Left renal pelvis (tissue), 4 donors: Measurements from ENCODE around the gene SFRP4. TPM values are rescaled to one million over a fixed set of nuclear protein-coding genes. Genes with fewer than 3 reads are reported as not detected.
"Not testable (repeated sequence)": the region's sequence is repeated elsewhere in the genome, so short reads cannot be mapped to it uniquely, and the experiment has no call there.

Experiments
- DNase-seq, 4 donors: peaks; one replicate each; pipeline ENCODE4 v3.0.0-alpha.2; 2013; ENCODE audit warnings: low read depth in 4 of 4, low spot score in 3 of 4
- polyA plus RNA-seq, 4 donors: library from polyadenylated mRNA; unstranded; fragments of 120-200 nt; gene quantifications; one replicate each; pipeline ENCODE4 v1.2.1, GENCODE V29; 2013; ENCODE audit not compliant: insufficient read length in 4 of 4

Gene SFRP4
- polyA plus RNA-seq: 10 to 100 TPM in 1 of 4 donors, 1 to 10 TPM in 3; 1.8 to 87.3 (median 4.3) TPM

- DNase-seq: peak in 3 of 4 donors; percentile 44 to 55 (median 55)
Observed at GRCh38 chr7:37916673-37917660, at the start of gene SFRP4. SFRP4 (minus strand) TSS chr7:37916817; CDS start chr7:37916537, 280 bp downstream.

DNA sequence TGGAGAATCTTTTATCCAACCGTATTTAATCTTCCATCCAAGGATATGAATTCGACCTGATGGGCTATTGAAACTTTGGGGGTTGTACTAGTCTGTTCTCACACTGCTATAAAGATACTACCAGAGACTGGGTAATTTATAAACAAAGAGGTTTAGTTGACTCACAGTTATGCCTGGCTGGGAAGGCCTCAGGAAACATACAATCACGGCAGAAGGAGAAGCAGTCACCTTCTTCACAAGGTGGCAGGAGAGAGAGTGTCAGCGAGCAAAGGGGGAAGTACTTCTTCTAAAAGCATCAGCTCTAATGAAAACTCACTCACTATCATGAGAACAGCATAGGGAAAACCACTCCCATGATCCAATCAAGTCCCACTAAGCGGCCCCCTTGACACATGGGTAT is 47.6 kb upstream of the SFRP4 start:
- DNase-seq: no peak

DNA sequence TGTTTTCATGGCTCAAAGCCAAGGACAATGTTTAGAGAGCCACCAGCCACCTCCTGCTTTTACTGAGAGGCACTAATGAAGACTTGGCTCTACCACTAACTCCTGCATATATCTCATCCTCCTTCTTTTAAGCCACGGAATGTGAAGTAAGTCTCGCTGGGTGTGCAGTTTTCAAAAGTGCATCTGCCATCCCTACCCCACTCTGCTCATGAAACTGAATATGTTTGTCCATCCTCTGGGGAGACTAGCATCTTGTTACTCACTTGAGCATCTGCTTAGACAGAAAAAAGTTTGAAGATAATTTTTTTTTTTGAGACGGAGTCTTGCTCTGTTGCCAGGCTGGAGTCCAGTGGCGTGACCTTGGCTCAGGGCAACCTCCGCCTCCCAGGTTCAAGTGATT is 44.6 kb upstream of the SFRP4 start:
- no peak for DNase-seq

GRCh38 chr7:37960483-37960882 is 43.9 kb upstream of the SFRP4 start:
- no peak for DNase-seq

DNA sequence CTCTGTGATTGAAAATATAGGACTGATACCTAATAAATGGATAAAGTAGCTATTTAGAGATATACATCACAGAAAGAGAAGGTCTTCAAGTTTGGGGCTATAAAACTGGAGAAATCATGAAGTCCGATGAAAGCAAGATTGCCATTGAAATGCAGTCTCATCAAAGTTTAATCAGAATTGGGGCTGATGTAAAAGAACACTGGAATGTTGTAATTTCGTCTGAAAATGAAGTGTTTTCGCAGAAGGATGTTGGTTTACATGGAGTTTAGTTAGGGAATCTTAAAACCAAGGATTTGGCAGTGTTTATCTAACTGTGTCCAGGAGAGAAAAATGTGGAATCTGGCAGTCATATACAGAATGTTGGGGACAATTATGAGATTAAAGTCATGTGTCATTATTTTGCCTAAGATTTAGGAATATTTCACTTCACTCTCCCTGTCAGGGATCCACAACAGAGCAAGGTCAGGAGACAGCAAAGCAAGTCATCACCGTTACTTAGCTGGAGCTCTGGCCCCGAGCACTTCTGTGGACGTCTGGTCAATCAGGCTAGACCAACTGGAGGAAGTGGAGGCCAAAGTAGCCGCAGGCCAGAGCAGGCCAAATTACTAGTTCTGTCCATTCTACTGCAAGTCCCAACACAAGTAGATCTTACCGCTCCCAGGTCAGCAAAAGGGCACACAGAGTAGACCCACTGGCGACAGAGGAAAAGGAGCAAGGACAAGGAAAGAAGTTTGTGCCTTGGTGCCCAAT is 40.8 kb upstream of the SFRP4 start:
- DNase-seq: no peak

- no peak for DNase-seq
Observed at GRCh38 chr7:37956791-37957190, 40.2 kb upstream of the SFRP4 start.

- DNase-seq: not testable (repeated sequence)
Observed at GRCh38 chr7:37954217-37954616, 37.6 kb upstream of the SFRP4 start.

- no peak for DNase-seq
Observed at GRCh38 chr7:37952240-37952639, 35.6 kb upstream of the SFRP4 start.

GRCh38 chr7:37947941-37948210 is 31.3 kb upstream of the SFRP4 start:
- DNase-seq: no peak

- DNase-seq: no peak
Observed at GRCh38 chr7:37947138-37947940, 30.7 kb upstream of the SFRP4 start.

GRCh38 chr7:37945336-37945735 is 28.7 kb upstream of the SFRP4 start:
- no peak for DNase-seq

GRCh38 chr7:37944737-37945054 is 28.1 kb upstream of the SFRP4 start:
- no peak for DNase-seq

GRCh38 chr7:37943905-37944736 is 27.5 kb upstream of the SFRP4 start:
- DNase-seq: no peak

DNA sequence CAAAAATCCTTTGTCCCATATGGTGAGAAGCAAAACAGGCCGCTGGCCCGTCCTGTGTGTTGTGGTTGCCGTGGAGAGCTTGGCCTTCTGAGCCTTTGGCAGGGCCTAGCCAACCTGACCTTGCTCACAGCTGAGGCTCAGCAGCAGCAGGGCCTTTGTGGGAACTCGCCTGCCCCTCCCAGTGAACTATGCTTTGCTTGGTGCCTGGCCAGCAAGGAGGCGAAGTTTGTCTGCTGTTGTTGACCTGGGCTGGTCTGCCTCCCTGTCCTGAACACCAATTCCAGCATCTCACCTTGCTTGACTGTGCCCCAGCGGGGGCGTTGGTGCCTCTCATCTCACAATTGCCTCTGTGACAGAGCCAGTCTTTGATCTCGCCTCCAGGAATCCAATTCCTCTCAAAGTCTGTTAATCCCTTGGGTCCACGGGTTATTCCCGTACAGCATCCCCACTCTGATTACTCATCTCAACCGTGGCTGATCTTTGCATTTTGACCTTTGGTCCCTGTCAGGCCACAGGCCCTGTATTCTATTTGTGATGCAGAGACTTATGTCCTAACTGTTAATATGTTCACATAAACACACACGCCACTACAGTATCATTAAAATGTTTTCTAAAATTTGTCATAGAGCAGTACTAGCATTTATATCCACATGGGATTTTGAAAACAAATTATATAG is 26.5 kb upstream of the SFRP4 start:
- DNase-seq: no peak

DNA sequence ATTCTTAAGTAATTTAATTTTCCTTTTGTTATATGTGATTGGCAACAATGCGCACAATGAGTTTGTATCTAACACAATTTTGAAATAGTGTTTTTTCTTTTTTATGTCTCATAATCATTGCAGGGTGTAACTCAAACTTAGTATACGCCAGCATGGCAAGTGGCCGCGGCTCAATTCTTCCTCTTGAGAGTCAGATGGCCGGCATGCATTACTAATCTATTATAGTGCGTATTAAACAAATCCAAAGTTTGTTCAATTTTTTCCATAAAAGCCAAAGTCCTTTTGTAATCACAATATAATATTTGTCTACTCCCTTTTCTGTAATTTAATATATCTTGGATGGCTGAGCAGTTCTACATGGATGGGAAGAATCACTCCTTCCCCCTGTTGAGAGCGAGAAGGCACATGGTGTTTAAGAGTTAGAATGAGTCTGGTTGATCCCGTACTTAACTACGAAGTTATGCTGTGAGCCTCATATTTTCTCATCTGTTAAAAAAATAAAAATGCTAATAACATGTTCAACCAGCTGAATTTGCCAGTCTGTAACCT is 16.5 kb upstream of the SFRP4 start:
- no peak for DNase-seq

DNA sequence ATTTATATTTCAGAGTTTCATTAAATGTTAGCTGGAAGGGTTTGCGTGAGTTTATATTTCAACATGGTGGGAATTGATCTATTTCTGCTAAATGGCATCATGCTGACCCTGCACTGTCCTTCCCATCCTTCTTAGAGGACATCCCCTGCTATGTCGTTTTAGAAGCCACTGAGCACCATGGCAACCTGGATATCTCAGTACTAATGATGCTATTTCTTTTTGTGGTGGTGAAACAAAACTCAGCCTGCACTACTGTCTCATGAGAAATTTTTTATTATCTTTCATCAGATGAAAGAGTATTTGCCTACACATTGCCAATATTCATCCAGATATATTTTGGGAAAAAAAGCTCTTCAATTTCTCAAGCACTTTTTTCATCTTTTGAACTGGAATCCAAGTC is 15.9 kb upstream of the SFRP4 start:
- DNase-seq: no peak

GRCh38 chr7:37930226-37930948 is 13.8 kb upstream of the SFRP4 start:
- DNase-seq: no peak

DNA sequence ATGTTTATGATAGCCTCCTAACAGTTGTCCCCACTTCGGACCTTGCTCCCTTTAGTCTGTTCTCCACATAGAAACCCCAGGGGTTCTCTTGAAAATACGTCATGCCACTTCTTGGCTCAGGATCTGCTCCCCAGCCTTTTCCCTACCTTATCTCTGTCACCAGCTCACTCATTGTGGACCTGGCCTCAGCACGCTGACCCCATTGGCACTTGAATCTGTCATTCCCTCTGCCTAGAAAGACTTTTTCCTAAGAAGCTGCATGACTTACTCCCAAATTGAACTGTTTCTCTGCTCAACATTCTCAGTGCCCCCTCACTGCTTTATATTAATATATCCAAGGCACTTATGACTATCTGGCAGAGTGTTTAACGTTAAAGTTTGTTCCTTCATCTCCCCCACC is 12.3 kb upstream of the SFRP4 start:
- no peak for DNase-seq
